ENCODE results near the gene DNLZ. TPM values are rescaled to one million over a fixed set of nuclear protein-coding genes. Genes with fewer than 3 reads are reported as not detected.

The DNLZ gene
- total RNA-seq, 1 donor = 6.1 TPM

GRCh38 chr9:136375096-136375495 lies 11.6 kb upstream of the DNLZ start:
- no peak overlapping the region for H3K4me3 ChIP-seq (ENCODE audit: low read depth, low read length)
- TF ChIP-seq CTCF (IDR thresholded peaks at IDR 0.05; ENCODE audit: insufficient read depth, low read length) = no peak
- no peak for DNase-seq (ENCODE audit: low read depth)

GRCh38 chr9:136374183-136374575 lies 10.6 kb upstream of the DNLZ start:
- no peak overlapping the region for H3K4me3 ChIP-seq (ENCODE audit: low read depth, low read length)
- no peak for TF ChIP-seq CTCF (IDR thresholded peaks at IDR 0.05; ENCODE audit: insufficient read depth, low read length)
- DNase-seq (ENCODE audit: low read depth) = no peak

- no peak for DNase-seq (ENCODE audit: low read depth)
These were observed 10.0 kb upstream of the DNLZ start, which contains the start of gene CARD9 for GRCh38 chr9:136373300-136374182. CARD9 (minus strand) TSS chr9:136373669; CDS start chr9:136372078, 1,591 bp downstream.

GRCh38 chr9:136372561-136373299 lies 9.2 kb upstream of the DNLZ start:
- DNase-seq (ENCODE audit: low read depth) = peak; percentile 67
- peak overlapping the region; percentile 9 for H3K4me3 ChIP-seq (ENCODE audit: low read depth, low read length)
- peak; percentile 16 for TF ChIP-seq CTCF (IDR thresholded peaks at IDR 0.05; ENCODE audit: insufficient read depth, low read length)

More at GRCh38 chr9:136373300-136374182, 10.0 kb upstream of the DNLZ start, which contains the start of gene CARD9:
- TF ChIP-seq CTCF (IDR thresholded peaks at IDR 0.05; ENCODE audit: insufficient read depth, low read length) = no peak
- peak within 1 kb of the TSS; percentile 9 for H3K4me3 ChIP-seq (ENCODE audit: low read depth, low read length)

GRCh38 chr9:136372006-136372405 lies 8.5 kb upstream of the DNLZ start:
- no peak overlapping the region for H3K4me3 ChIP-seq (ENCODE audit: low read depth, low read length)
- DNase-seq (ENCODE audit: low read depth) = no peak
- no peak for TF ChIP-seq CTCF (IDR thresholded peaks at IDR 0.05; ENCODE audit: insufficient read depth, low read length)

- no peak for TF ChIP-seq CTCF (IDR thresholded peaks at IDR 0.05; ENCODE audit: insufficient read depth, low read length)
- no peak for DNase-seq (ENCODE audit: low read depth)
- no peak overlapping the region for H3K4me3 ChIP-seq (ENCODE audit: low read depth, low read length)
These were observed 8.0 kb upstream of the DNLZ start for GRCh38 chr9:136371533-136371880.

Measured in fibroblast of the aortic adventitia (primary cell).